Measurements from ENCODE around the gene NEDD4L. TPM values are rescaled to one million over a fixed set of nuclear protein-coding genes. Genes with fewer than 3 reads are reported as not detected.

NEDD4L gene
- total and polyA plus RNA-seq, 4 donors: 10.2 to 20.3 (median 13.2) TPM

- WGBS: 95% methylated on average over 3 of the region's 3 CpGs
- Histone ChIP-seq H3K4me3 (ENCODE audit: low read depth in 1 of 3, low read length in 3 of 3) (no peak overlapping the region), H3K36me3 (ENCODE audit: control insufficient read depth in 4 of 4, insufficient read depth in 3 of 4, low read depth in 1 of 4, low read length in 3 of 4) (no peaks in the 10 kb centered on the region), H3K9me3 (ENCODE audit: control insufficient read depth in 4 of 4, low read length in 3 of 4) (no peaks in the 10 kb centered on the region), H3K27ac (ENCODE audit: low read depth in 1 of 2, low read length in 2 of 2) (no peak overlapping the region), H3K4me1 (ENCODE audit: control insufficient read depth in 4 of 4, insufficient read depth in 4 of 4, low read length in 3 of 4) (no peaks in the 10 kb centered on the region), H3K9ac (ENCODE audit: low read depth in 1 of 2, low read length in 2 of 2) (no peak overlapping the region), H3K27me3 (ENCODE audit: control insufficient read depth in 4 of 4, insufficient read depth in 4 of 4, low read length in 3 of 4) (no peaks in the 10 kb centered on the region)
- DNase-seq (ENCODE audit: low spot score): no peak
- TF ChIP-seq, protein P1, sequence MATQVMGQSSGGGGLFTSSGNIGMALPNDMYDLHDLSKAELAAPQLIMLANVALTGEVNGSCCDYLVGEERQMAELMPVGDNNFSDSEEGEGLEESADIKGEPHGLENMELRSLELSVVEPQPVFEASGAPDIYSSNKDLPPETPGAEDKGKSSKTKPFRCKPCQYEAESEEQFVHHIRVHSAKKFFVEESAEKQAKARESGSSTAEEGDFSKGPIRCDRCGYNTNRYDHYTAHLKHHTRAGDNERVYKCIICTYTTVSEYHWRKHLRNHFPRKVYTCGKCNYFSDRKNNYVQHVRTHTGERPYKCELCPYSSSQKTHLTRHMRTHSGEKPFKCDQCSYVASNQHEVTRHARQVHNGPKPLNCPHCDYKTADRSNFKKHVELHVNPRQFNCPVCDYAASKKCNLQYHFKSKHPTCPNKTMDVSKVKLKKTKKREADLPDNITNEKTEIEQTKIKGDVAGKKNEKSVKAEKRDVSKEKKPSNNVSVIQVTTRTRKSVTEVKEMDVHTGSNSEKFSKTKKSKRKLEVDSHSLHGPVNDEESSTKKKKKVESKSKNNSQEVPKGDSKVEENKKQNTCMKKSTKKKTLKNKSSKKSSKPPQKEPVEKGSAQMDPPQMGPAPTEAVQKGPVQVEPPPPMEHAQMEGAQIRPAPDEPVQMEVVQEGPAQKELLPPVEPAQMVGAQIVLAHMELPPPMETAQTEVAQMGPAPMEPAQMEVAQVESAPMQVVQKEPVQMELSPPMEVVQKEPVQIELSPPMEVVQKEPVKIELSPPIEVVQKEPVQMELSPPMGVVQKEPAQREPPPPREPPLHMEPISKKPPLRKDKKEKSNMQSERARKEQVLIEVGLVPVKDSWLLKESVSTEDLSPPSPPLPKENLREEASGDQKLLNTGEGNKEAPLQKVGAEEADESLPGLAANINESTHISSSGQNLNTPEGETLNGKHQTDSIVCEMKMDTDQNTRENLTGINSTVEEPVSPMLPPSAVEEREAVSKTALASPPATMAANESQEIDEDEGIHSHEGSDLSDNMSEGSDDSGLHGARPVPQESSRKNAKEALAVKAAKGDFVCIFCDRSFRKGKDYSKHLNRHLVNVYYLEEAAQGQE (IDR thresholded peaks at IDR 0.05): no peak
- no peak for TF ChIP-seq ZBTB33 (IDR thresholded peaks at IDR 0.05)
- no peak for TF ChIP-seq RAD21 (IDR thresholded peaks at IDR 0.05)
- TF ChIP-seq GABPA (IDR thresholded peaks at IDR 0.05 in 1 of 2, conservative IDR thresholded peaks at IDR 0.05 in 1 of 2): no peak
- TF ChIP-seq, protein P2, sequence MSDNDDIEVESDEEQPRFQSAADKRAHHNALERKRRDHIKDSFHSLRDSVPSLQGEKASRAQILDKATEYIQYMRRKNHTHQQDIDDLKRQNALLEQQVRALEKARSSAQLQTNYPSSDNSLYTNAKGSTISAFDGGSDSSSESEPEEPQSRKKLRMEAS (IDR thresholded peaks at IDR 0.05): no peak
- TF ChIP-seq YY1 (IDR thresholded peaks at IDR 0.05): no peak
- TF ChIP-seq CTCF (IDR thresholded peaks at IDR 0.05; ENCODE audit: low read depth, low read length, missing input control): no peak
Measured at GRCh38 chr18:58004317-58004716, 39.7 kb upstream of the NEDD4L start.

DNA sequence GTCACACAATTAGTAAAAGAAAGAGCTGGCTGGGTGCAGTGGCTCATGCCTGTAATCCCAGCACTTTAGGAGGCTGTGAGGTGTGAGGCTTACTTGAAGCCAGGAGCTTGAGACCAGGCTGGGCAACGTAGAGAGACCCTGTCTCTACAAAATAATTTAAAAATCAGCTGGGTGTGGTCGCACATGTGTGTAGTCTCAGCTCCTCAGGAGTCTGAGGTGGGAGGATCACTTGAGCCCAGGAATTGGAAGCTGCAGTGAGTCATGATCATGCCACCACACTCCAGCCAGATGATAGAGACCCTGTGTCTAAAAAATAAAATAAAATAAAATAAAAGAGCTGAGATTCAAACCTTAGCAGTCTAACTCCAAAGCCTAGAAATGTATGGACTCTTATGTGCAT is 39.0 kb upstream of the NEDD4L start:
- no peak for DNase-seq (ENCODE audit: low spot score)
- Histone ChIP-seq H3K9me3 (ENCODE audit: control insufficient read depth in 4 of 4, low read length in 3 of 4) (no peaks in the 10 kb centered on the region), H3K27ac (ENCODE audit: low read depth in 1 of 2, low read length in 2 of 2) (no peak overlapping the region), H3K4me3 (ENCODE audit: low read depth in 1 of 3, low read length in 3 of 3) (no peak overlapping the region), H3K4me1 (ENCODE audit: control insufficient read depth in 4 of 4, insufficient read depth in 4 of 4, low read length in 3 of 4) (no peaks in the 10 kb centered on the region), H3K27me3 (ENCODE audit: control insufficient read depth in 4 of 4, insufficient read depth in 4 of 4, low read length in 3 of 4) (no peaks in the 10 kb centered on the region), H3K9ac (ENCODE audit: low read depth in 1 of 2, low read length in 2 of 2) (no peak overlapping the region), H3K36me3 (ENCODE audit: control insufficient read depth in 4 of 4, insufficient read depth in 3 of 4, low read depth in 1 of 4, low read length in 3 of 4) (no peaks in the 10 kb centered on the region)
- 86% methylated on average over 2 of the region's 2 CpGs for WGBS
- no peak for TF ChIP-seq RAD21 (IDR thresholded peaks at IDR 0.05)
- TF ChIP-seq SP1 (IDR thresholded peaks at IDR 0.05): no peak
- no peak for TF ChIP-seq HNF4G (IDR thresholded peaks at IDR 0.05)
- TF ChIP-seq ATF3 (IDR thresholded peaks at IDR 0.05): no peak
- TF ChIP-seq NR2F2 (IDR thresholded peaks at IDR 0.05): no peak
- TF ChIP-seq, protein P2 (IDR thresholded peaks at IDR 0.05): no peak
- TF ChIP-seq GABPA (IDR thresholded peaks at IDR 0.05 in 1 of 2, conservative IDR thresholded peaks at IDR 0.05 in 1 of 2): no peak
- TF ChIP-seq TAF1 (conservative IDR thresholded peaks at IDR 0.05): no peak
- no peak for TF ChIP-seq HNF4A (conservative IDR thresholded peaks at IDR 0.05)
- no peak for TF ChIP-seq RXRA (IDR thresholded peaks at IDR 0.05)
- no peak for TF ChIP-seq FOXA1 (IDR thresholded peaks at IDR 0.05)
- TF ChIP-seq CTCF (IDR thresholded peaks at IDR 0.05; ENCODE audit: low read depth, low read length, missing input control): no peak
- TF ChIP-seq, protein P1 (IDR thresholded peaks at IDR 0.05): no peak
- no peak for TF ChIP-seq JUND (IDR thresholded peaks at IDR 0.05)
- TF ChIP-seq EGR1 (IDR thresholded peaks at IDR 0.05; ENCODE audit: low read depth in 2 of 2): no peak
- no peak for TF ChIP-seq FOXA2 (IDR thresholded peaks at IDR 0.05)
- TF ChIP-seq YY1 (IDR thresholded peaks at IDR 0.05): no peak

Measured in liver (tissue), 9 donors.